HG02885 (cell line): ENCODE data around the gene ANAPC2.

Experiments
- ATAC-seq: cut with Tn5 transposase; IDR thresholded peaks from one replicate; pipeline ENCODE4 v1.9.1; 2021; ENCODE audit warnings: mild to moderate bottlenecking; ENCODE audit not compliant: unreplicated experiment, poor library complexity

Gene ANAPC2

DNA sequence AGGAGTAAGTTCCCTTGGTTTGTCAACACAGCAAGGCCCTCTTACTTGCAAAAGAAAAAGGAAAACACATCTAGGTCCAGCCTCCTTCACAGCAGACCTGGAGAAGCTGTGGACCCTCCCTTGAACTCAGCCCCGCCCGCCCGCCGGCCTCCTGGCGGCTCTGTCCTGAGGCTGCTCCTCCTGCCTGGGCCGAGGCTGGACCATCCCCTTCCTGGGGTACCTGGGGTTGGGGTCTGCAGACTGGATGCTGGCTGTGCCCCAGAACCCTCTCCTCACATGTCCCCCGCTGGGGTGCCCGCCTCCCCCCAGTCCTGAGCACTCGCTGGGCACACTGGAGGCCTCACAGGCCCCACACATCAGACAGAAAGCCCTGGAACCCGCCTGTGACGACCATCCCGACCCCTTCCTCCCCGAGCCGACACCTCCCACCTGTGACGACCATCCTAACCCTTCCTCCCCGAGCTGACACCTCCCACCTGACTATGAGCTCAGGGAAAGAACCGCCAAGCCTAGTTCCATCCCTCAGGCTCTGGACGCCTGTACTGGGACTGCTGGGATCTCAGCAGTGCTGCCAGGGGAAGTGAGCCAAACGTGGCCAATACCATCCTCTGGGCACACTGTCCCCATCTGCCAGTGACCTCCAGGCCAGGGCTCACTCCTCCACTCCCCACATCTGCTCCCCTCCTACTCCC, 9.3 kb downstream of the ANAPC2 start:
- ATAC-seq, result no peak

DNA sequence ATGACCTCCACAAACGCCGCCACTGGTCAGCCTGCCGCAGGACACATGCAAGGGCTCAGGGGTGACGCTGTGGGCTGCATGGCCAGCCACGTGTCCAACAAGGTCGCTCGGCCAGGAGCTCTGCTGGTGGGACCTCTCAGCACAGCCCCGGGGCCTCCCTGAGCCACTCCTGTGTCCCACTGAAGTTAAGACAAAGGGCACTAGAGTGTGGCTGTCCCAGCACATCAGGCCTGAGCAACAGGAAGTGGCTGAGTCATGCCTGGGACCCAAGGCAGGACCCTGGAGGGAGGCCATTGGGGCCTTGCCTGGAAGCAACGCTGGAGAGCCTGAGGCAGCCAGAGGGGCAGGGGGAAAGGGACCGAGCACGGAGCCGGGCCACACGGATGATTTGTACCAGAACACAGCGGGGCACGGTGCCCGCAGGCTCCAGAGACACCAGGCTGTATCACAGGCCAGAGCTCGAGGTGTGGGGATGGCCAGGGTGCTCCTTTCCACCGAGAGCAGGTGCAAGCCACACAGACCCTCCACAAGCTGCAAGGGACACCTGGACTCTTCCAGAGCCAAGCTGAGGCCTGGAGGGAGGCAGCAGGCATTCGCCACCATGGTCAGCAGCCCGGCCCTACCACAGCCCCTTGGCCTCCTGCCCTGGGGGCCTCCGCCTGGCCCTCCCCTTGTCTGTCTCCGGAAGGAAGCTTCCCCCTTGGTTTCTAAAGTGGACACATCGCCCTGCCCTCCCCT, 10.0 kb downstream of the ANAPC2 start:
- no peak for ATAC-seq

DNA sequence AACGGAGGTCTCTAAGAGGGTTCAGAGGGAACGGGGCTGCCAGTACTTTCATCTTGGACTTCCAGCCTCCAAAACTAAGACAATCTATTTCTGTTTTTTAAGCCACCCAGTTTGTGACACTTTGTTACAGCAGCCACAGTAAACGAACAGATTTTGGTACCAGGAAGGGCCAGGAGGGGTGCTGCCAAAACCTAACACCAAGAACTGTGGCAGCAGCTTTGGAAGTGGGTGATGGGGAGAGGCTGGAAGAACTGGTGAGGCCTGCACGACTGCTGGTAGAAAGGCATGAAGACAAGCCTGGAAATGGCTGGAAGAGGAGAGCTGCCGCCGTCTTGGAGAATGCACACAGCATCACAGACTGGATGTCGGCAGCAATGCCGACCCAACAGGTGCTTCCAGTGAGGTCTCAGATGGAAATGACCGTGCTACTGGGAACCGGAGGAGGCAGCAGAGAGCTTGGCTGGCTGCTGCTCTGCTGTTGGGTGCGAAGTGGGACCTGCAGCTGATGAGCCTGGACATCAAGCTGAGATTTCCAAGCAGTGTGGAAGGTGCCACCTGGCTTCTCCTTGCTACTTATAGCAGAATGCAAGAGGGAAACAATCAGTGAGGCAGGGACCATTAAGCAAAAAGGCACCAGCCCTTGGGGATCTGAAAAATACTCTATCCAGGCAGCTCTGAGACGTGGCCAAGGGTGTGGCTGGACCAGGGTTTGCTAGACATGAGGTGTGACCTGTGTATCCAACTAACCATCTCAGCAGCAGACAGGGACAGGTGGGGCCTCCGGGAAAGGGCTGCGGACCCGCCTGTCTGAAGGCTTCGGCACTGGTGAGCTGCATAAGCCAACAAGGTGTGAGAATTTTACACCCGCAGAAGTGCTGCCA, 11.8 kb downstream of the ANAPC2 start:
- no peak for ATAC-seq

DNA sequence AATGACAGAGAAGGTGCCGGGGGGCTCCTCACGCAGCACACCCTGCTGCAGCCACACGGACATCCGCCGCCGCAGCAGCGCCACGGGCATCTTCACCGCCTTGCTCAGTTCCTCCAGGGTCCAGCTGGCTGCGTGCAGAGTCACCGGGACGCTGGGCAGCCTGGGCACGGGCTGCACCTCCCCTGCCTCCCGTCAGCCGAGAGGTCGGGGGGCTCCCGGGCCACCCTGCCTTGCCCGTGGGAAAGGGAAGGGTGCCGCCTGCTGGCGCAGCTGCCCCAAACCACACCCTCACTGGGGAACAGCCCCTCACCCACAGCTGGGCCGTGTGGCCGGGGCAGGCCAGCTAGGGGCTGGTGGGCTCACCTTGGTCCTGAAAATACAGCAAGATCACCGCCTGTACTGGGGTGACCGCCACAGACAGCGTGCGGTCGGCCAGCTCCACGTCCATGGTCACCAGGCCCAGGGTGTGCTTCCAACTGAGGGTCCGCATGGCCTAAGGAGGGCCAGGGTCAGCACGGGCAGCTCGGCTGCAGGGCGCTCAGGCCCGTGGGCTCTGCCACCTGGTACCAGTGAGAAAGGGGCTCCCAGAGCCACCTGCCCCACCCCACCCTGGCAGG, 12.9 kb downstream of the ANAPC2 start:
- ATAC-seq, result no peak

DNA sequence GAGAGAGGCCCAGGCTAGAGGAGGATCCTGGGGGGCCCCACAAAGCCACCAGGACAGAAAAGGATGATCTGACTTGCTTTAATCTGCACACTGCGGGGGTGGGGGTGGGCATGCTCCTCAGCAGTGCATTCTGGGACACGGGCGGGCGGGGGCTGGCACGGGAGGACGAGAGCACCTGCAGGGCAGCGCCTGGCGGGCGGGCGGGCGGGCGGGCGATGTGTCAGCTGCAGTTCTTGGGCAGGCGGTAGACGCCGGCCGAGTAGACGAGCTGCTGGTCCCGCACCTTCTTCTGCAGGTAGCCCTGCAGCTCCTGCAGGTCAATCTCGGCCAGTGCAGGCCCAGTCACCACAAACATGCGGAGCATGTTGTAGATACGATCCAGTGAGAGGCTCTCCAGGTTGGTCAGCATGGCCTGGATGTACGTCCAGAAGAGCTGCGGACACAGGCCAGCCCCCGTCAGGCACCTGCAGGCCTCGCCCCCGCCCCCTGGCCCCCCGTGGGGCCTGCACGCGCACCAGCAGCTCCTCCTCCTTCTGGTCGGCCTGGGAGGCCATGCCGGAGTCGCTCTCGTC, 13.6 kb downstream of the ANAPC2 start:
- no peak for ATAC-seq

DNA sequence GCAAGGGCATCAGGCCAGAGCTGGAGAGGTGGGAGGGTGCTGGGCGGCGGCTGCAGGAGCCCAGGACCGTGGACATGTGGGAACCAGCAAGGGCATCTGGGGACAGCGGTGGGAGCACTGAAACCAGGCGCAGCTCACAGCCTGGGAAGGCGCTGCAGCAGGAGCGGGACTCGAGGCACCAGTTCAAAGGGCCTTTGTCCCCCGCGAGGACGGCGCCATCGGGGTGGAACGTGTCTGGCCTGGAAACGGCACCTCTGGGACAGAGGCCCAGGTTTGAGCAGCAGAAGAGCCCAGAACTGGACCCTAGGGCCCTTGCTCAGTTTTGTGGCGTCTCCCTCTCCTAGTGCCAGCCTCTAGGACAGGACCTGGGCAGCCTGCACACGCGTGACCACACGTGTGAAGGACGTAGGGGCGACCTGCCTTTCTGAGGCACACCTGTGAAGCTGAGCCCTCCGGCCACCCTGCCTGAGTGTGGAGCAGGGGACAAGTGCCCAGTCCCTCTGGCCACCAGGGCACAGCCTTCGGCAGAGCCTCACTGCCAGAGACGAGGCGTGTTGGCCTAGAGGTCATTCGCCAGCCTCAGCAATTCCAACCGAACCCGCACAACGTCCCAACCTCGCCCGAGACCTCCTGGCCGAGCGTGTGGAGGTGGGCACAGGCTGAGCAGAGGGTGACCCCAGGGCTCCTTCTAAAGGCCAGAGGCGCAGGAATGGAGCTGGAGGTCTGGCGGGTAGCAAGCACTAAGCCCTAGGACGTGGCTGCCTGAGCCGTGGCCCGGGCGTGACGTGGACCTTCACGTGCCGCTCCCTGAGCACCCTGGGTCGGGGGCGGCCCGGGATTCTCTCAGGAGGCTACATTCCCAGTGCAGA, 14.3 kb downstream of the ANAPC2 start:
- ATAC-seq, result no peak

DNA sequence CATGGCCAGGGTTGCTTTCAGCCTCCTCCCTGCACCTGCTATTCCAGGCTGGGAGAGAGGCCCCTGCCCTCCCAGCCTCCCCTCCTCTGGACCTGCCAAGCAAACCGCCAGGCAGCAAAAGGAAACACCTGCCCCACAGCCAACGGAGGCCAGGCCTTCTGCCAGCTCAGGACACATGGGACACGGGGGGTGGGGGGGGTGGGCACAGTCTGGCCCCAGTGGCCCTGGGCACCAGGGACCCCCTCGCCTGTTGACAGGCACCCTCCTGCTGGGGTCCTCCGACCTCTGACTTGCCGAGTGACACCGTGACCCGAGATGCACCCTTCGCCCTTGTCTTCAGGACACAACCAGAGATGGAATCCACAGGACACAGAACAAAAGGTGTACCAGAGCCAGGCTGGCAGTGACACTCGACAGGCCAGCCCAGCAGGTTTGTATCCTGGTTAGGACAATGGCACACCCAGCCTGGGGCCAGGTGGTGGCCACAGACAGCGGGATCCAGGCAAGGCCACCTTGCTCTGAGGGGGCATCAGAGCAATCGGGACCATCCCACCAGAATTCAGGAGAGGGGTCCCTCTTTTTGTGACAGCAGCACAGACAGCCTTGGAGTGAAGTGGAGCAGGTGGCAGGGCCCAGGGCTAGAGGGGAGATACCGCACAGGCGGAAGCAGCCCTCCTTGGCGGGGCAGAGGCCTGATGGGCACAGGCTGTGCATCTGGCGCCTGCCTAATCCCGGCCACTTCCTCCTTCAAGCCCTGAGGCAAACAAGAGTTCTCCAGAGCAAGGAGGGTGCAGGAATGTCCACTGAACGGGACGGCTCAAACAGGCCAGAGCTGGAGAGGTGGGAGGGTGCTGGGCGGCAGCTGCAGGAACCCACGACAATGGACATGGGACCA, 15.2 kb downstream of the ANAPC2 start:
- ATAC-seq, result no peak

DNA sequence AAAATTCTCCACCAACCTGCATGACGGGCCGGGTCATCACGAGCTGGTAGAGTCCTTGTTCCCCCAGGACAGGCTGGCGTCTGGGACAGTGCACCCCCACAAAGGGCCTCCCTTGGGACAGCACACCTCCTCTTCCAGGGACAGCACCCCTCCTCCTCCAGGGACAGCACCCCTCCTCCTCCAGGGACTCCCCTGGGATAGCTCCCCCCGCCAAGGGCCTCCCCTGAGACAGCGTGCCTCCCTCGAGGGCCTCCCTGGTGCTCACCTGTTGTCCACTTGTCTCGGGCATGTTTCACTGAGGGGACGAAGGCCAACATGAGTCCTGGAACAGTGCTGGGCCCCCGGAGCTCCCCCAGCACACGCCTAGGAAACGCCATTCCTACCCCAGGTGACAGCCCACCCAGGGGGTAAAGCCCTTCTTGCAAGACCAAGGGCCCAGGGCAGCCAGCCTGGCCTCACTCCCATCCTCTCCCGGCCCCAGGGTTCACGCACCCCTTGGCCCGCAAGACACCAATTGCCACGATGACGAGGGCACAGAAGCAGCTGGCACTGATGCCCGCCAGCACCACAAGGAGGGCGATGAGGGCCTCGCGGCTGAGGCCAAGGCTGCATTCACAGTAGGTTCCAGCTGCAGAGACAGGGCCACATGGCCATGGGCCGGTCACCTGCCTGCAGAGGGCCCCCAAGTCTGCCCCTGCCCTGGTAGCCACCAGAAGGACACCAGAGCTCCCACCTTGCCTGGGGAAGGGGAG, 17.0 kb downstream of the ANAPC2 start:
- ATAC-seq, result no peak

DNA sequence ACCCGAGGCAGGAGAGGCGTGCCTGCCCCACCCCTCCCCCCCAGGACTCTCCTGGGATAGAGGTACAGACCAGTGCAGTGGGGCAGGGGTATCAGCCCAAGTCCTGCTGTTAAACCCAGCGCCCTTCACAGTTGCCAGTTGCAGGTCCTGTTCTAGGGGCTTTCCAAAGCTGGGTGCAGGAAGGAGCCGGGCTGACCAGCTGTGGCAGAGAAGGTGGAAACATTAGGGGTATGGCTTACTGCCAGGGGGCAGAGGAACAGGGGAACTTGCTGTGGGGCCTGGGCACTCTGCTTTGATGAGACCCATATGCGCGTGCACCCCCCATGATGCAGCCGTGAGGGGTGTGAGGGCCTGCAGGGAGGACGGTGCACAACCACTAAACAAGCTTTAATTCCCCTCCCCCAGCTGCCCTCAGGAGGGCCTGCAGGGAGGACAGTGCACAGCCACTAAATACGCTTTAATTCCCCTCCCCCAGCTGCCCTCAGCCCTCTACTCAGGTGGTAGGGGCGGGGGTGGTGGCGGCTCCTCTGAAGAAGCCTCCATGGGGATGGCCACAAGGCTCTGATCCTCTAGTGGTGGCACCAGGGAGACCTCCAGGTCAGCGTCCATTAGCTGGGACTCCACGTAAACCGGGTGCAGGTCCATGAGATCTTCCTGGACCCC, 17.7 kb downstream of the ANAPC2 start:
- ATAC-seq, result no peak

DNA sequence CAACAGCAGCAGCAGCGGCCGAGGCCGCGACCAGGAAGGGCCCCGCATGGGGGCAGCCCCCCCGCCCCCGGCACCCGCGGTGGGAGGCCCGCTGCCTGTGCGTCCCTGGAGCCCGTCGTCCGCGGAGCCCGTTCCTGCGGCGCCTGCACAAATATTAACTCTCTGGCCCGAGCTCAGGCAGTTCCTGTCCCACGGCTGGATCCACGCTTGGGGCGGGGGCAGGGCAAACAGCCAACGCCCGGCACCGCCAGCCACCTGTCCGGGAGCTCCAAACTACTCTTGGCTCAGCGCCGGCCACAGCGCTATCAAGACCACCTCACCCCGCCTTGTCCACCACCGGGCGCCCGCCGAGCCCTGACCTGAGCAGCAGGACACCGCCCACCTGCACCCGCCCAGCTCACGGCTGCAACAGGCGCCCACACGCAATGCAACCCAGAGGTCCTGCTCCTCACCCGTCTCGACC, 18.4 kb downstream of the ANAPC2 start, which contains the start of gene LRRC26:
Gene LRRC26 (minus strand): TSS at position 156 of the 463 bp plus-strand sequence. CDS start 108 bp downstream, at position 48.
- no peak for ATAC-seq

DNA sequence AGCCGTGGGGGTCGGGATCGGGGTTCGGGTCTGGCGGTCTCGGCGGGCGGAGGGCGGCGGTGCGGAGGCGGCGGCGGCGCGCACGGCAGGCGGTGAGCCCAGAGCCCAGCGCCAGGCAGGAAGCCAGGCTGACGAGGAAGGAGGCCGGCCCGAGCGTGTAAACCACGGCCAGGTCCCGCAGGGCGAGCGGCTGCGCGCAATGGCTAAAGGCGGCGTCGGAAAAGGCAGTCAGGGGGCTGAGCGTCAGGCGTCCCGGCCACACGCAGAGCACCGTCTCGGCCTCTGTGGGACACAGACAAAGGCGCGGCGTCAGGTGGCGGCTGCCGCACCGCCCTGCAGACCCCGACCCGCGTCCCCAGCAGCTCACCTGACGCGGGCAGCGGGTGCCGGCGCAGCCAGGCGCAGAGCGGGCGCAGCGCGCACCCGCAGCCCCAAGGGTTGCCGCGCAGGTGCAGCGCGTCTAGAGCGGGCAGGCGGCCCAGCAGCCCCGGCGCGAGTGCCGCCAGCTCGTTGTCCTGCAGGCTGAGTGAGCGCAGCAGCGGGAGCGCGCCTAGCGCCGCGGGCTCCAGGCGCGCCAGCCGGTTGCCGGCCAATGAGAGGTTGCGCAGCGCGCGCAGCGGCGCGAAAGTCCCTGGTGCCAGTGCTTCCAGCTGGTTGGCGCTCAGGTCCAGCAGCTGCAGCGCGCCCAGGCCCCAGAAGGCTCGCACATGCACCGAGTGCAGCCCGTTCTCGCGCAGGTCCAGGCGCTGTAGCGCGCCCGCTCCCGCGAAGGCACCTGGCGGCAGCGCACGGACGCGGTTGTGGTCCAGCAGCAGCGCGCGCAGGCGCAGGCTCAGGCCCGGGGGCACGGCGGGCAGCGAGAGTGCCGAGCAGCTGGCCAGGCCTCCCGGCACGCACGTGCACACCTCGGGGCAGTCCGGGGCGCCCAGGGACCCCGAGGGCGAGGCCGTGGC, 19.2 kb downstream of the ANAPC2 start:
- no peak for ATAC-seq

DNA sequence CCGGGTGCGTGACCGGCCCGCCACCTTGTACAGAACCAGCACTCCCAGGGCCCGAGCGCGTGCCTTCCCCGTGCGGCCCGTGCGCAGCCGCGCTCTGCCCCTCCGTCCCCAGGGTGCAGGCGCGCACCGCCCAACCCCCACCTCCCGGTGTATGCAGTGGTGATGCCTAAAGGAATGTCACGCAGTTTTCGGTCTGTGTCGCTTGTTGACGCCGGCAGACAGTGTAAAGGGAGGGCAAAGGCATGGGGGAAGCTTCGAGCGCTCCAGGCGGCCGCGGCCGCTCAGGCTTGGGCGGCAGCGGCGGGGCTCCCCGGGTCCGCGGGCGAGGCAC, 19.8 kb downstream of the ANAPC2 start:
- ATAC-seq, result no peak

DNA sequence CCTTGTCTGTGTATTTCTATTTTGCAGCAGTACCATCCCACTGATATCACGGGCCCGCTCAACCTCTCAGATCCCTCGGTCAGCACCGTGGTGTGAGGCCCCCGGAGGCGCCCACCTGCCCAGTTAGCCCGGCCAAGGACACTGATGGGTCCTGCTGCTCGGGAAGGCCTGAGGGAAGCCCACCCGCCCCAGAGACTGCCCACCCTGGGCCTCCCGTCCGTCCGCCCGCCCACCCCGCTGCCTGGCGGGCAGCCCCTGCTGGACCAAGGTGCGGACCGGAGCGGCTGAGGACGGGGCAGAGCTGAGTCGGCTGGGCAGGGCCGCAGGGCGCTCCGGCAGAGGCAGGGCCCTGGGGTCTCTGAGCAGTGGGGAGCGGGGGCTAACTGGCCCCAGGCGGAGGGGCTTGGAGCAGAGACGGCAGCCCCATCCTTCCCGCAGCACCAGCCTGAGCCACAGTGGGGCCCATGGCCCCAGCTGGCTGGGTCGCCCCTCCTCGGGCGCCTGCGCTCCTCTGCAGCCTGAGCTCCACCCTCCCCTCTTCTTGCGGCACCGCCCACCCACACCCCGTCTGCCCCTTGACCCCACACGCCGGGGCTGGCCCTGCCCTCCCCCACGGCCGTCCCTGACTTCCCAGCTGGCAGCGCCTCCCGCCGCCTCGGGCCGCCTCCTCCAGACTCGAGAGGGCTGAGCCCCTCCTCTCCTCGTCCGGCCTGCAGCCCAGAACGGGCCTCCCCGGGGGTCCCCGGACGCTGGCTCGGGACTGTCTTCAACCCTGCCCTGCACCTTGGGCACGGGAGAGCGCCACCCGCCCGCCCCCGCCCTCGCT, 20.4 kb downstream of the ANAPC2 start:
- no peak for ATAC-seq

DNA sequence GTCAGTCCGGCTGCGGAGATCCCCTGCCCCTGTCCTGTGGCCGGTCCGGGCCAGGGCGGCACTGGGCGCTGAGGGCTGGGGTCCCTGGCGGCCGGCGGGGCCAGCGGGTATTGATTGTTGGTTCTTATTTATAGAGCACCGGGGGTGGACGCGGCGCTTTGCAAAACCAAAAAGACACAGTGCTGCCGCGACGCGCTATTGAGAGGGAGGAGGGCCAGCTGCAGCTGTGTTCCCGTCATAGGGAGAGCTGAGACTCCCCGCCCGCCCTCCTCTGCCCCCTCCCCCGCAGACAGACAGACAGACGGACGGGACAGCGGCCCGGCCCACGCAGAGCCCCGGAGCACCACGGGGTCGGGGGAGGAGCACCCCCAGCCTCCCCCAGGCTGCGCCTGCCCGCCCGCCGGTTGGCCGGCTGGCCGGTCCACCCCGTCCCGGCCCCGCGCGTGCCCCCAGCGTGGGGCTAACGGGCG, 21.0 kb downstream of the ANAPC2 start:
- no peak for ATAC-seq
